Colonic mucosa (tissue), 4 donors: ENCODE data around the gene TMEM255A. TPM values are rescaled to one million over a fixed set of nuclear protein-coding genes. Genes with fewer than 3 reads are reported as not detected.
A peak's percentile ranks its signal among the peaks of the same experiment; 100 is the strongest.

Experiments
- DNase-seq: peaks from one replicate; pipeline ENCODE4 v3.0.0-alpha.2; 2020
- H3K27ac ChIP-seq: fragments of 200-600 bp; one replicate; pipeline ENCODE4 v1.8.0; 2021
- H3K27me3 ChIP-seq: fragments of 200-600 bp; one replicate; pipeline ENCODE4 v1.8.0; 2021
- H3K36me3 ChIP-seq: fragments of 200-600 bp; one replicate; pipeline ENCODE4 v1.8.0; 2021
- H3K4me1 ChIP-seq: fragments of 200-600 bp; one replicate; pipeline ENCODE4 v1.8.0; 2021; ENCODE audit warnings: mild to moderate bottlenecking
- H3K4me3 ChIP-seq: fragments of 200-600 bp; one replicate; pipeline ENCODE4 v1.8.0; 2021
- H3K9ac ChIP-seq, 2 donors: one replicate each; pipeline ENCODE4 v1.7.0; 2013; ENCODE audit warnings: control low read depth in 2 of 2, low read depth in 2 of 2, low read length in 2 of 2
- H3K9me3 ChIP-seq: fragments of 200-600 bp; one replicate; pipeline ENCODE4 v1.8.0; 2021
- intact Hi-C: fragments of 100-400 bp; cut with DNase I; formaldehyde crosslinking; loops from one replicate; pipeline ENCODE4 v1.14.1; 2022
- total RNA-seq, 2 donors: library from RNA; stranded (reverse); fragmentation: NEBNext Ultra II Directional in 1 of 2; extraction: Animal tissue kit (Norgen Biotek cat#: 25700) in 1 of 2; gene quantifications; one replicate each; pipeline ENCODE4 v1.2.1, GENCODE V29; 2021
- TF ChIP-seq, protein P1 (sequence below): fragments of 200-600 bp; IDR thresholded peaks from one replicate; pipeline ENCODE4 v1.8.0; 2022; ENCODE audit warnings: antibody characterized with exemption, mild to moderate bottlenecking
- donor health status: healthy.
- donor health status: DM: no; HTN: no; CAD: no.
- donor health status: DM: no; HTN: no; CAD: no.

TMEM255A gene
- total RNA-seq, 2 donors from 2014 or later = 1.1 to 2.6 TPM

GRCh38 chrX:120250522-120251271, 60.6 kb downstream of the TMEM255A start, which contains the start of gene ZBTB33:
TSS of gene ZBTB33 (plus strand) at chrX:120250812. CDS start at chrX:120253416, 2,604 bp downstream.
- peak; percentile 90 for DNase-seq
- Histone ChIP-seq H3K9me3 (no peaks in the 10 kb centered on the region), H3K9ac (peak within 1 kb of the TSS; percentile 76 to 80), H3K27me3 (no peaks in the 10 kb centered on the region), H3K4me3 (peak within 1 kb of the TSS; percentile 53), H3K36me3 (no peaks in the 10 kb centered on the region), H3K4me1 (no peaks in the 10 kb centered on the region), H3K27ac (peak within 1 kb of the TSS; percentile 81)
- intact Hi-C loops = no loop called here
- TF ChIP-seq, protein P1, sequence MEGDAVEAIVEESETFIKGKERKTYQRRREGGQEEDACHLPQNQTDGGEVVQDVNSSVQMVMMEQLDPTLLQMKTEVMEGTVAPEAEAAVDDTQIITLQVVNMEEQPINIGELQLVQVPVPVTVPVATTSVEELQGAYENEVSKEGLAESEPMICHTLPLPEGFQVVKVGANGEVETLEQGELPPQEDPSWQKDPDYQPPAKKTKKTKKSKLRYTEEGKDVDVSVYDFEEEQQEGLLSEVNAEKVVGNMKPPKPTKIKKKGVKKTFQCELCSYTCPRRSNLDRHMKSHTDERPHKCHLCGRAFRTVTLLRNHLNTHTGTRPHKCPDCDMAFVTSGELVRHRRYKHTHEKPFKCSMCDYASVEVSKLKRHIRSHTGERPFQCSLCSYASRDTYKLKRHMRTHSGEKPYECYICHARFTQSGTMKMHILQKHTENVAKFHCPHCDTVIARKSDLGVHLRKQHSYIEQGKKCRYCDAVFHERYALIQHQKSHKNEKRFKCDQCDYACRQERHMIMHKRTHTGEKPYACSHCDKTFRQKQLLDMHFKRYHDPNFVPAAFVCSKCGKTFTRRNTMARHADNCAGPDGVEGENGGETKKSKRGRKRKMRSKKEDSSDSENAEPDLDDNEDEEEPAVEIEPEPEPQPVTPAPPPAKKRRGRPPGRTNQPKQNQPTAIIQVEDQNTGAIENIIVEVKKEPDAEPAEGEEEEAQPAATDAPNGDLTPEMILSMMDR = peak; percentile 57

GRCh38 chrX:120244735-120245498, 66.3 kb downstream of the TMEM255A start:
- Histone ChIP-seq H3K9ac (peak overlapping the region; percentile 68 to 70), H3K27me3 (no peaks in the 10 kb centered on the region), H3K36me3 (no peaks in the 10 kb centered on the region), H3K9me3 (no peaks in the 10 kb centered on the region), H3K4me3 (peak overlapping the region; percentile 56), H3K27ac (peak overlapping the region; percentile 83), H3K4me1 (no peaks in the 10 kb centered on the region)
- peak; percentile 73 for DNase-seq
- TF ChIP-seq, protein P1 = no peak
- intact Hi-C loops = no loop called here

- no peaks in the 10 kb centered on the region for H3K9me3 ChIP-seq
- H3K36me3 ChIP-seq = no peaks in the 10 kb centered on the region
- intact Hi-C loops = no loop called here
- peak overlapping the region; percentile 68 to 70 for H3K9ac ChIP-seq
- H3K4me3 ChIP-seq = peak overlapping the region; percentile 56
- TF ChIP-seq, protein P1 = no peak
- H3K27me3 ChIP-seq = no peaks in the 10 kb centered on the region
- H3K27ac ChIP-seq = peak overlapping the region; percentile 83
- H3K4me1 ChIP-seq = no peaks in the 10 kb centered on the region
- no peak for DNase-seq
Measured at GRCh38 chrX:120244395-120244734, 66.9 kb downstream of the TMEM255A start.

GRCh38 chrX:120242813-120243212, 68.4 kb downstream of the TMEM255A start:
- Histone ChIP-seq H3K36me3 (no peaks in the 10 kb centered on the region), H3K4me1 (no peaks in the 10 kb centered on the region), H3K4me3 (no peak overlapping the region), H3K27ac (no peak overlapping the region), H3K9me3 (no peaks in the 10 kb centered on the region), H3K27me3 (no peaks in the 10 kb centered on the region), H3K9ac (no peak overlapping the region)
- no peak for DNase-seq
- TF ChIP-seq, protein P1 = no peak
- intact Hi-C loops = no loop called here

GRCh38 chrX:120238933-120239332, 72.3 kb downstream of the TMEM255A start:
- Histone ChIP-seq H3K9ac (no peak overlapping the region), H3K27me3 (no peaks in the 10 kb centered on the region), H3K27ac (no peak overlapping the region), H3K4me3 (no peak overlapping the region), H3K4me1 (no peaks in the 10 kb centered on the region), H3K9me3 (no peaks in the 10 kb centered on the region), H3K36me3 (no peaks in the 10 kb centered on the region)
- TF ChIP-seq, protein P1 = no peak
- intact Hi-C loops = no loop called here
- DNase-seq = no peak
